ENCODE measurements around the gene ARAP3. TPM values are rescaled to one million over a fixed set of nuclear protein-coding genes. Genes with fewer than 3 reads are reported as not detected.
A peak's percentile ranks its signal among the peaks of the same experiment; 100 is the strongest.
"Not testable (repeated sequence)": the region's sequence is repeated elsewhere in the genome, so short reads cannot be mapped to it uniquely, and the experiment has no call there.

Gene ARAP3
- total and polyA plus RNA-seq, 2 experiments from 2014 or later, result 0.59 to 1.6 TPM

GRCh38 chr5:141611289-141611688 lies 70.7 kb downstream of the ARAP3 start:
- no peak overlapping the region for H3K27ac ChIP-seq

DNA sequence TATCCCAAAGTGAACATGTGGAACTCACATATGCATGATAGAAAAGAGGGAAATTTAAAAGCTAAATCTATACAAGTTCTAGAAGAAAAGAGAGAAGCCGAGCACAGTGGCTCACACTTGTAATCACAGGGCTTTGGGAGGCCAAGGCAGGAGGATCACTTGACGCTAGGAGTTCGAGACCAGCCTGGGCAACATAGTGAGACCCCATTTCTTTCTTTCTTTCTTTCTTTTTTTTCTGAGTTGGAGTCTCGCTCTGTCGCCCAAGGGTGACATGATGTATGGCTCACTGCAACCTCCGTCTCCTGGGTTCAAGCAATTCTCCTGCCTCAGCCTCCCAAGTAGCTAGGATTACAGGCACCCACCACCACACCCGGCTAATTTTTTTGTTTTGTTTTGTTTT lies 72.1 kb downstream of the ARAP3 start:
- not testable (repeated sequence) for H3K4me3 ChIP-seq; DNase-seq (ENCODE audit: low read depth in 1 of 2, low spot score in 1 of 2); H3K27ac ChIP-seq; H3K27me3 ChIP-seq; H3K9me3 ChIP-seq (ENCODE audit: low read depth); H3K36me3 ChIP-seq
- peaks cover 12% of the 10 kb centered on the region for H3K4me1 ChIP-seq (ENCODE audit: low read depth)

More at GRCh38 chr5:141611289-141611688, 70.7 kb downstream of the ARAP3 start:
- no peak for DNase-seq (ENCODE audit: low read depth in 1 of 2, low spot score in 1 of 2)
- no peak overlapping the region for H3K4me3 ChIP-seq
- no peaks in the 10 kb centered on the region for H3K36me3 ChIP-seq
- H3K4me1 ChIP-seq (ENCODE audit: low read depth), result peaks cover 12% of the 10 kb centered on the region
- H3K9me3 ChIP-seq (ENCODE audit: low read depth), result no peaks in the 10 kb centered on the region
- TF ChIP-seq, protein P1, sequence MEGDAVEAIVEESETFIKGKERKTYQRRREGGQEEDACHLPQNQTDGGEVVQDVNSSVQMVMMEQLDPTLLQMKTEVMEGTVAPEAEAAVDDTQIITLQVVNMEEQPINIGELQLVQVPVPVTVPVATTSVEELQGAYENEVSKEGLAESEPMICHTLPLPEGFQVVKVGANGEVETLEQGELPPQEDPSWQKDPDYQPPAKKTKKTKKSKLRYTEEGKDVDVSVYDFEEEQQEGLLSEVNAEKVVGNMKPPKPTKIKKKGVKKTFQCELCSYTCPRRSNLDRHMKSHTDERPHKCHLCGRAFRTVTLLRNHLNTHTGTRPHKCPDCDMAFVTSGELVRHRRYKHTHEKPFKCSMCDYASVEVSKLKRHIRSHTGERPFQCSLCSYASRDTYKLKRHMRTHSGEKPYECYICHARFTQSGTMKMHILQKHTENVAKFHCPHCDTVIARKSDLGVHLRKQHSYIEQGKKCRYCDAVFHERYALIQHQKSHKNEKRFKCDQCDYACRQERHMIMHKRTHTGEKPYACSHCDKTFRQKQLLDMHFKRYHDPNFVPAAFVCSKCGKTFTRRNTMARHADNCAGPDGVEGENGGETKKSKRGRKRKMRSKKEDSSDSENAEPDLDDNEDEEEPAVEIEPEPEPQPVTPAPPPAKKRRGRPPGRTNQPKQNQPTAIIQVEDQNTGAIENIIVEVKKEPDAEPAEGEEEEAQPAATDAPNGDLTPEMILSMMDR (IDR thresholded peaks at IDR 0.05; ENCODE audit: low read depth, low read length), result no peak
- H3K27me3 ChIP-seq, result no peaks in the 10 kb centered on the region

GRCh38 chr5:141609044-141609443 lies 73.0 kb downstream of the ARAP3 start:
- H3K27ac ChIP-seq, result no peak overlapping the region
- DNase-seq (ENCODE audit: low read depth in 1 of 2, low spot score in 1 of 2), result no peak
- H3K4me3 ChIP-seq, result no peak overlapping the region
- peaks cover 10% of the 10 kb centered on the region for H3K4me1 ChIP-seq (ENCODE audit: low read depth)
- no peaks in the 10 kb centered on the region for H3K36me3 ChIP-seq
- no peaks in the 10 kb centered on the region for H3K27me3 ChIP-seq
- H3K9me3 ChIP-seq (ENCODE audit: low read depth), result no peaks in the 10 kb centered on the region
- TF ChIP-seq, protein P1 (IDR thresholded peaks at IDR 0.05; ENCODE audit: low read depth, low read length), result no peak

DNA sequence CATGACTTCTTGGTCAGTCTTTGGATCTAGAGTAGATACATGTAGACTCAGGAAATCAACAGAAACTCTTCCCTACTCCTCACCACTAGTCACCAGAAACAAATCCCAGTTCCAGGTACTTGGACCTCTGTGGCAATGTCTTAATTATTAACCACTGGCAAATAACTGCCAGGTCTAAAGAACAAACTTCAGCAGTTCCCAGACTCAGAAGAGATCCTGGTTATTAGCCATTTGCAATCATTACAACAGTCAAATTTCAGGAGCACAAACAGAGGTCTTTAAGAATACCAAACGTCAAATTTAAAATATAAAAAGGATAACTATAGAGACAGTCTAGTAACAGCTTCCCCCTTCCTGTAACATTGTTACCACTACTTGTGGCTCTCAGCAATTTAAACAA lies 73.5 kb downstream of the ARAP3 start:
- Histone ChIP-seq H3K27ac (no peak overlapping the region), H3K4me3 (no peak overlapping the region), H3K36me3 (no peaks in the 10 kb centered on the region), H3K9me3 (ENCODE audit: low read depth) (no peaks in the 10 kb centered on the region), H3K4me1 (ENCODE audit: low read depth) (peaks cover 5% of the 10 kb centered on the region), H3K27me3 (no peaks in the 10 kb centered on the region)
- no peak for DNase-seq (ENCODE audit: low read depth in 1 of 2, low spot score in 1 of 2)
- TF ChIP-seq, protein P1 (IDR thresholded peaks at IDR 0.05; ENCODE audit: low read depth, low read length), result no peak

DNA sequence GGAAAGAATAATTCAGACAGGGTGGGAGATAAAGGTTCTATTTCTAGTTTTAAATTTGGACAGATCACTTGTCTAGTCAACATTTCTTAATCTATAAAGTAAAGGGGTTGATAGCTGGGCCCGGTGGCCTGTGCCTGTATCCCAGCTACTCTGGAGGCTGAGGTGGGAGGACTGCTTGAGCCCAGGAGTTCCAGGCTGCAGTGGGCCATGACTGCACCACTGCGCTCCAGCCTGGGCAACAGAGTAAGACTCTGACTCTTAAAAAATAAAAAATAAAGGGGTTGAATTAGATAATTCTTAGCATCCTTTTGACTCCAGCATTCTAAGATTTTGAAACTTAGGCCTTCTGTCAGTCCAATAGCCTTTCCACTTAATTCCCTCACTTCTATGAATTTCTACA lies 74.0 kb downstream of the ARAP3 start:
- no peak overlapping the region for H3K4me3 ChIP-seq
- TF ChIP-seq, protein P1 (IDR thresholded peaks at IDR 0.05; ENCODE audit: low read depth, low read length), result no peak
- peaks cover under 1% of the 10 kb centered on the region for H3K4me1 ChIP-seq (ENCODE audit: low read depth)
- H3K27me3 ChIP-seq, result no peaks in the 10 kb centered on the region
- DNase-seq (ENCODE audit: low read depth in 1 of 2, low spot score in 1 of 2), result no peak
- peak overlapping the region; percentile 16 for H3K27ac ChIP-seq
- no peaks in the 10 kb centered on the region for H3K9me3 ChIP-seq (ENCODE audit: low read depth)
- no peaks in the 10 kb centered on the region for H3K36me3 ChIP-seq

GRCh38 chr5:141605523-141606277 lies 76.3 kb downstream of the ARAP3 start:
- TF ChIP-seq, protein P1 (IDR thresholded peaks at IDR 0.05; ENCODE audit: low read depth, low read length), result no peak
- no peak overlapping the region for H3K27ac ChIP-seq
- H3K4me3 ChIP-seq, result no peak overlapping the region
- no peaks in the 10 kb centered on the region for H3K36me3 ChIP-seq
- no peaks in the 10 kb centered on the region for H3K4me1 ChIP-seq (ENCODE audit: low read depth)
- H3K9me3 ChIP-seq (ENCODE audit: low read depth), result no peaks in the 10 kb centered on the region
- peak in 1 of 2 donors; percentile 84 for DNase-seq (ENCODE audit: low read depth in 1 of 2, low spot score in 1 of 2)
- no peaks in the 10 kb centered on the region for H3K27me3 ChIP-seq
